HG02798 (cell line): ENCODE data around the gene ICE2.

ENCODE experiments used
- ATAC-seq: cut with Tn5 transposase; IDR thresholded peaks from one replicate; pipeline ENCODE4 v1.9.1; 2021; ENCODE audit warnings: mild to moderate bottlenecking; ENCODE audit not compliant: unreplicated experiment, poor library complexity

Gene ICE2

GRCh38 chr15:60494108-60494507 lies 15.2 kb upstream of the ICE2 start:
- ATAC-seq, result no peak

- no peak for ATAC-seq
Measured at GRCh38 chr15:60493166-60493565, 14.2 kb upstream of the ICE2 start.

- ATAC-seq, result no peak
Measured at GRCh38 chr15:60486742-60487141, 7.8 kb upstream of the ICE2 start.

GRCh38 chr15:60485365-60486055 lies 6.6 kb upstream of the ICE2 start:
- ATAC-seq, result no peak

GRCh38 chr15:60483042-60483441 lies 4.1 kb upstream of the ICE2 start:
- ATAC-seq, result no peak

- ATAC-seq, result no peak
Measured at GRCh38 chr15:60480888-60481287, 1.9 kb upstream of the ICE2 start.

GRCh38 chr15:60480149-60480548 lies 1.2 kb upstream of the ICE2 start:
- ATAC-seq, result no peak

GRCh38 chr15:60479361-60480110 lies 594 bp upstream of the ICE2 start:
- no peak for ATAC-seq

- ATAC-seq, result no peak
Measured at GRCh38 chr15:60477916-60478565, 901 bp downstream of the ICE2 start.

- no peak for ATAC-seq
Measured at GRCh38 chr15:60477164-60477563, 1.8 kb downstream of the ICE2 start.

GRCh38 chr15:60476713-60477112 lies 2.2 kb downstream of the ICE2 start:
- no peak for ATAC-seq

- ATAC-seq, result no peak
Measured at GRCh38 chr15:60473135-60473534, 5.8 kb downstream of the ICE2 start.

GRCh38 chr15:60471314-60471713 lies 7.6 kb downstream of the ICE2 start:
- no peak for ATAC-seq

- ATAC-seq, result no peak
Measured at GRCh38 chr15:60469893-60470641, 8.9 kb downstream of the ICE2 start.

- no peak for ATAC-seq
Measured at GRCh38 chr15:60464836-60465630, 13.9 kb downstream of the ICE2 start.

GRCh38 chr15:60462027-60462426 lies 16.9 kb downstream of the ICE2 start:
- no peak for ATAC-seq

GRCh38 chr15:60460931-60461330 lies 18.0 kb downstream of the ICE2 start:
- no peak for ATAC-seq

- no peak for ATAC-seq
Measured at GRCh38 chr15:60458721-60459120, 20.2 kb downstream of the ICE2 start.

- ATAC-seq, result no peak
Measured at GRCh38 chr15:60457985-60458384, 21.0 kb downstream of the ICE2 start.

- no peak for ATAC-seq
Measured at GRCh38 chr15:60454824-60455223, 24.1 kb downstream of the ICE2 start.
